ENCODE data around the gene CFAP299. TPM values are rescaled to one million over a fixed set of nuclear protein-coding genes. Genes with fewer than 3 reads are reported as not detected.

Gene CFAP299
- total and polyA plus RNA-seq, 4 donors = 2.8 to 30.2 (median 6.6) TPM

GRCh38 chr4:80585542-80585941 lies 250.0 kb downstream of the CFAP299 start:
- Histone ChIP-seq H3K27me3 (ENCODE audit: control insufficient read depth in 3 of 3, insufficient read depth in 3 of 3, low read length in 2 of 3) (no peaks in the 10 kb centered on the region), H3K9me3 (ENCODE audit: control insufficient read depth in 4 of 4, insufficient read depth in 3 of 4, low read length in 3 of 4) (no peaks in the 10 kb centered on the region), H3K27ac (ENCODE audit: low read depth in 1 of 2, low read length in 1 of 2) (no peak overlapping the region), H3K9ac (ENCODE audit: insufficient read depth in 1 of 2, low read length in 2 of 2) (no peak overlapping the region), H3K4me1 (ENCODE audit: control insufficient read depth in 5 of 5, insufficient read depth in 5 of 5, low read length in 5 of 5) (peaks cover 0 to 4% (median 0%) of the 10 kb centered on the region in 5 donors), H3K36me3 (ENCODE audit: control insufficient read depth in 4 of 4, insufficient read depth in 4 of 4, low read length in 4 of 4) (no peaks in the 10 kb centered on the region), H3K4me3 (no peak overlapping the region)
- TF ChIP-seq CTCF (IDR thresholded peaks at IDR 0.05; ENCODE audit: control extremely low read depth, extremely low read depth) = no peak
- DNase-seq = no peak
- no peak for ATAC-seq (ENCODE audit: insufficient read depth, low FRiP score)

DNA sequence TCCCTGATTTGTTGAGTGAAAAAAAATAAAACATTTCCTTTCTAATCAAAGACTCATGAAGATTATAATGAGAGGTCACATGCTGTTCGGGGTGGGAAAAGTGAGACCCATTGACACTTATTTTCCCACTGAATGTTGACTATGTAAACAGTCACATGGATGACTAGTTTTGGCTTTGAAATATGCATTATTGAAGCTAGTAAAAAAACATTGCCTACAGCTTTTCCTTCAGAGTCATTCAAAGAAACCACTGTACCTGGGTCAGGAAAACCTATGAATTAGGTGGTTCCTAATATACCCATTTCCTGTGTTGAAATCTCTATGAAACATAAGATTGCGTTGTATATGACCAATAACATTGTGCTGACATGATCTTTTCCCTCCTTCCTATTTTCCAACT lies 251.2 kb downstream of the CFAP299 start:
- TF ChIP-seq CTCF (IDR thresholded peaks at IDR 0.05; ENCODE audit: control extremely low read depth, extremely low read depth) = no peak
- Histone ChIP-seq H3K9ac (ENCODE audit: insufficient read depth in 1 of 2, low read length in 2 of 2) (no peak overlapping the region), H3K4me3 (no peak overlapping the region), H3K27me3 (ENCODE audit: control insufficient read depth in 3 of 3, insufficient read depth in 3 of 3, low read length in 2 of 3) (no peaks in the 10 kb centered on the region), H3K4me1 (ENCODE audit: control insufficient read depth in 5 of 5, insufficient read depth in 5 of 5, low read length in 5 of 5) (no peaks in the 10 kb centered on the region), H3K9me3 (ENCODE audit: control insufficient read depth in 4 of 4, insufficient read depth in 3 of 4, low read length in 3 of 4) (no peaks in the 10 kb centered on the region), H3K36me3 (ENCODE audit: control insufficient read depth in 4 of 4, insufficient read depth in 4 of 4, low read length in 4 of 4) (no peaks in the 10 kb centered on the region), H3K27ac (ENCODE audit: low read depth in 1 of 2, low read length in 1 of 2) (no peak overlapping the region)
- 72 to 81% methylated on average over 2 of the region's 2 CpGs for WGBS, 2 donors
- ATAC-seq (ENCODE audit: insufficient read depth, low FRiP score) = no peak
- no peak for DNase-seq

GRCh38 chr4:80587871-80588385 lies 252.4 kb downstream of the CFAP299 start:
- H3K9me3 ChIP-seq (ENCODE audit: control insufficient read depth in 4 of 4, insufficient read depth in 3 of 4, low read length in 3 of 4) = no peaks in the 10 kb centered on the region
- H3K27me3 ChIP-seq (ENCODE audit: control insufficient read depth in 3 of 3, insufficient read depth in 3 of 3, low read length in 2 of 3) = no peaks in the 10 kb centered on the region
- DNase-seq (no peak), ATAC-seq (ENCODE audit: insufficient read depth, low FRiP score) (no peak)
- 27 to 44% methylated on average over 2 of the region's 2 CpGs for WGBS, 2 donors
- H3K27ac ChIP-seq (ENCODE audit: low read depth in 1 of 2, low read length in 1 of 2) = no peak overlapping the region
- no peak overlapping the region for H3K4me3 ChIP-seq
- no peaks in the 10 kb centered on the region for H3K36me3 ChIP-seq (ENCODE audit: control insufficient read depth in 4 of 4, insufficient read depth in 4 of 4, low read length in 4 of 4)
- H3K4me1 ChIP-seq (ENCODE audit: control insufficient read depth in 5 of 5, insufficient read depth in 5 of 5, low read length in 5 of 5) = no peaks in the 10 kb centered on the region
- no peak overlapping the region for H3K9ac ChIP-seq (ENCODE audit: insufficient read depth in 1 of 2, low read length in 2 of 2)
- TF ChIP-seq CTCF (IDR thresholded peaks at IDR 0.05; ENCODE audit: control extremely low read depth, extremely low read depth) = no peak

DNA sequence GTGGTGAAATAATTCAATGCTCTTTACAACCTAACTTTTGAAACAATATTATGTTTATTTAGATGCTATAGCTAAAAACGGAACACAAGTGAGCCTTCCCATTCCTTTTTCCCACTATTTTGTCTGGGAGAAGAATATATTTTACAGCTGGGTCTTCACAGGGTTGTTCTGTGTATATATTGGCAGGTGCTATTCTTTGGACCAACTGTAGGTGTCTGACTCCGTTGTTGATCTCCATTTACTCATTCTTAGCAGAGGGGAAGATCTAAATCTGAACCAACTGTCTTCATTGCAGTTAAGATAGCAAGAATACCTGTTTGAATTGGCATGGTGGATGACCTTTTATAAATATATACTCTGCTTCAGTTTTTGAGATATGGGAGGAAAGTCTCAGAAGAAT lies 257.4 kb downstream of the CFAP299 start:
- WGBS, 2 donors = 47 to 51% methylated on average over 2 of the region's 2 CpGs

More for the DNA sequence above, 257.4 kb downstream of the CFAP299 start:
- ATAC-seq (ENCODE audit: insufficient read depth, low FRiP score) (no peak), DNase-seq (no peak)
- Histone ChIP-seq H3K27ac (ENCODE audit: low read depth in 1 of 2, low read length in 1 of 2) (no peak overlapping the region), H3K9me3 (ENCODE audit: control insufficient read depth in 4 of 4, insufficient read depth in 3 of 4, low read length in 3 of 4) (no peaks in the 10 kb centered on the region), H3K4me3 (no peak overlapping the region), H3K27me3 (ENCODE audit: control insufficient read depth in 3 of 3, insufficient read depth in 3 of 3, low read length in 2 of 3) (no peaks in the 10 kb centered on the region), H3K36me3 (ENCODE audit: control insufficient read depth in 4 of 4, insufficient read depth in 4 of 4, low read length in 4 of 4) (no peaks in the 10 kb centered on the region), H3K4me1 (ENCODE audit: control insufficient read depth in 5 of 5, insufficient read depth in 5 of 5, low read length in 5 of 5) (no peaks in the 10 kb centered on the region), H3K9ac (ENCODE audit: insufficient read depth in 1 of 2, low read length in 2 of 2) (no peak overlapping the region)
- no peak for TF ChIP-seq CTCF (IDR thresholded peaks at IDR 0.05; ENCODE audit: control extremely low read depth, extremely low read depth)

Measured in lung (tissue), 12 donors.